KOPT-K1 (cell line): Measurements from ENCODE around the gene UBXN6.

Experiments
- H3K27ac ChIP-seq: fragments of 200-600 bp; sonication (generic); 2 replicates; pipeline ENCODE4 v1.5.1; 2016; ENCODE audit warnings: antibody characterized with exemption, mild to moderate bottlenecking, low read depth, low read length; ENCODE audit not compliant: poor library complexity, severe bottlenecking
- H3K36me3 ChIP-seq: fragments of 200-600 bp; sonication (generic); 2 replicates; pipeline ENCODE4 v1.5.1; 2017; ENCODE audit warnings: antibody characterized with exemption, mild to moderate bottlenecking, low read length, moderate library complexity; ENCODE audit not compliant: insufficient read depth
- H3K9me3 ChIP-seq: fragments of 200-600 bp; sonication (generic); 2 replicates; pipeline ENCODE4 v1.5.1; 2017; ENCODE audit warnings: antibody characterized with exemption, low read length, mild to moderate bottlenecking; ENCODE audit not compliant: insufficient read depth, poor library complexity, severe bottlenecking

UBXN6 gene

GRCh38 chr19:4499318-4499717 lies 41.7 kb upstream of the UBXN6 start:
- H3K36me3 ChIP-seq, result peaks cover 86% of the 10 kb centered on the region
- no peaks in the 10 kb centered on the region for H3K9me3 ChIP-seq

GRCh38 chr19:4498694-4499093 lies 41.1 kb upstream of the UBXN6 start:
- no peak overlapping the region for H3K27ac ChIP-seq
- peaks cover 92% of the 10 kb centered on the region for H3K36me3 ChIP-seq
- H3K9me3 ChIP-seq, result no peaks in the 10 kb centered on the region

More at GRCh38 chr19:4499318-4499717, 41.7 kb upstream of the UBXN6 start:
- no peak overlapping the region for H3K27ac ChIP-seq

GRCh38 chr19:4497770-4498389 lies 40.3 kb upstream of the UBXN6 start:
- Histone ChIP-seq H3K9me3 (no peaks in the 10 kb centered on the region), H3K36me3 (peaks cover 95% of the 10 kb centered on the region), H3K27ac (no peak overlapping the region)

GRCh38 chr19:4496304-4496703 lies 38.7 kb upstream of the UBXN6 start:
- H3K9me3 ChIP-seq, result no peaks in the 10 kb centered on the region
- H3K27ac ChIP-seq, result no peak overlapping the region
- H3K36me3 ChIP-seq, result peaks cover 95% of the 10 kb centered on the region

- no peaks in the 10 kb centered on the region for H3K9me3 ChIP-seq
- peaks cover 93% of the 10 kb centered on the region for H3K36me3 ChIP-seq
- no peak overlapping the region for H3K27ac ChIP-seq
Observed at GRCh38 chr19:4495471-4495870, 37.9 kb upstream of the UBXN6 start.

GRCh38 chr19:4494691-4495064 lies 37.1 kb upstream of the UBXN6 start:
- Histone ChIP-seq H3K36me3 (peaks cover 93% of the 10 kb centered on the region), H3K27ac (no peak overlapping the region), H3K9me3 (no peaks in the 10 kb centered on the region)

GRCh38 chr19:4493929-4494690 lies 36.5 kb upstream of the UBXN6 start:
- Histone ChIP-seq H3K27ac (no peak overlapping the region), H3K36me3 (peaks cover 93% of the 10 kb centered on the region)

GRCh38 chr19:4493104-4493928 lies 35.7 kb upstream of the UBXN6 start:
- H3K36me3 ChIP-seq, result peaks cover 96% of the 10 kb centered on the region
- H3K9me3 ChIP-seq, result no peaks in the 10 kb centered on the region
- H3K27ac ChIP-seq, result no peak overlapping the region

More at GRCh38 chr19:4493929-4494690, 36.5 kb upstream of the UBXN6 start:
- no peaks in the 10 kb centered on the region for H3K9me3 ChIP-seq

- Histone ChIP-seq H3K36me3 (peaks cover 91% of the 10 kb centered on the region), H3K9me3 (no peaks in the 10 kb centered on the region), H3K27ac (no peak overlapping the region)
Observed at GRCh38 chr19:4492337-4493103, 34.9 kb upstream of the UBXN6 start.

- Histone ChIP-seq H3K27ac (no peak overlapping the region), H3K36me3 (peaks cover 80% of the 10 kb centered on the region), H3K9me3 (no peaks in the 10 kb centered on the region)
Observed at GRCh38 chr19:4491446-4491845, 33.9 kb upstream of the UBXN6 start.

GRCh38 chr19:4488496-4488895 lies 30.9 kb upstream of the UBXN6 start:
- Histone ChIP-seq H3K27ac (no peak overlapping the region), H3K9me3 (no peaks in the 10 kb centered on the region), H3K36me3 (peaks cover 62% of the 10 kb centered on the region)

GRCh38 chr19:4487572-4487971 lies 30.0 kb upstream of the UBXN6 start:
- H3K27ac ChIP-seq, result no peak overlapping the region
- no peaks in the 10 kb centered on the region for H3K9me3 ChIP-seq
- H3K36me3 ChIP-seq, result peaks cover 62% of the 10 kb centered on the region

- no peak overlapping the region for H3K27ac ChIP-seq
- no peaks in the 10 kb centered on the region for H3K9me3 ChIP-seq
- peaks cover 43% of the 10 kb centered on the region for H3K36me3 ChIP-seq
Observed at GRCh38 chr19:4483385-4483784, 25.8 kb upstream of the UBXN6 start.

- no peak overlapping the region for H3K27ac ChIP-seq
- no peaks in the 10 kb centered on the region for H3K9me3 ChIP-seq
- H3K36me3 ChIP-seq, result peaks cover 44% of the 10 kb centered on the region
Observed at GRCh38 chr19:4482721-4483364, 25.2 kb upstream of the UBXN6 start.
